ENCODE data around the gene FCGR3A.

DNA sequence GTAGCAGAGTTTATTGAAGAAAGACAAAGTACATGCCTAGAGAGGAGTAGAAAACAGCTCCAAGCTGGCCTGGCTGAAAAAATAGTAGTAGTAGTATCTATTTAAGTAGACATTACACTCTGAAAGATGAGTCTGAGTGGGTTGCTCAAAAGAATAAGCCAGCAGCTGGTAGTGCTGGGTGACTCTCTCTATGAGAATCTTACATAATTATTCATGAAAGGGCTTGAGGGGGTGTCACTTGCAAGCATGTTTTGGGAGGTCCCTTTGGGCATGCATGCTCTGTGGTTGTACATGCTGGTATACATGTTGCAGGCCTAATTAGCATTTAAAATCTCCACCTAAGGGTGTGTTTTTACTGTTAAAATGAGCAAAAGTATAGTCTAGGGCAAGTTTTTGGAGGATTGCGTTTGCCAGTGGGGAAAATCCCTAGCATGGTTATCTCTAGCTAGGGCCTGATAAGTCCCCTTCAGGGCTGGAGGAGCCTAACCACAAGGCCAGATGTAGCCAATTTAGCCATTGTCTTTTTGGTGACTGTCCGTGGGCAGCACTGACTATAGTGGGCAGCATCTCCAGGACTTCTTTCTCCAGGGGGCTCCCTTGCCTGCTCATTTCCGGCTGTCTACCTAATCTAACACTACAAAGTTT, 55.4 kb downstream of the FCGR3A start:
- TF ChIP-seq EZH2 (IDR thresholded peaks at IDR 0.05; ENCODE audit: insufficient read depth, poor library complexity, severe bottlenecking) (no peak), EZH2phosphoT487 (IDR thresholded peaks at IDR 0.05; ENCODE audit: insufficient read depth, low read depth) (no peak)
